Stimulated activated CD4-positive, alpha-beta T cell treated with anti-CD3 and anti-CD28 coated beads, Interleukin-4, amount 100 ng/mL, for 1 hour (primary cell): ENCODE data around the gene RGL2.

ENCODE experiments used
- DNase-seq: peaks from one replicate; pipeline ENCODE4 v3.0.0-alpha.2; 2020

RGL2 gene

DNA sequence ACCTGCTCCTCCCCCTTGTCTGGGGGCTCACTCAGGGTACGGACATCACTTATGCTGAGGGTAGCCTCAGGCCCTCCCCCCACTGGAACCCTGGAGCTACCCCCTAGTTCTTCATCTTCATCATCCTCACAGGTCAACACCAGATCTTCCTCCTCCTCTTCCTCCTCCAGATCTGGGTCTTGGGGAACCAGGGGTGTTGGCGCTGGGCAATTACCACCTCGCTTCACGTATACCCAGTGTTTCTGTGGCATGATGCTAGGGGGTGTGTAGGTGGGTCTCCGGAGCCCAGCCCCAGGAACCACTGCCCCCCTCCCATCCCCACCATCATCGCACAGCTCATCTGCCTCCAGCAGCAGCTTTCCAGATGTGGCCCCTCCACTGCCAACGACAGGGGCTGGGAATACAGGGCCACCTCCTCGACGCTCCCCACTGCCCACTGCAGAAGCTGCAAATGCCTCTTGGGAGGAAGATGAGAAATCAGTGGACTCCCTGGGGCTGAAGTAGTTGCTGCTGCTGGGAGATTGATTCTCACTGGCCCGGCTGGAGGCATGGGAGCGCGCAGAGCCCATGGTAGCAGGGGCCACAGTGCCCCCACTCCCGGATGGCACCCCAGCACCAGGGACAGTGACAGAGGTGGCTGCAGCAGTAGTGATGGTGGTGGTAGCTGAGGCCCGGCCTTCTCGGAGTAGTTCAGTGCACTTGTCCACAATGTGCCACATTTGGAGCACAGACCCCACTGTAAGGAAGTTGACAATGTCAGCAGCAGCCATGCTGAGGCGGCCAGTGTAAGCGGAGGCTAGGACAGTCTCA, 17.3 kb upstream of the RGL2 start:
- no peak for DNase-seq

DNA sequence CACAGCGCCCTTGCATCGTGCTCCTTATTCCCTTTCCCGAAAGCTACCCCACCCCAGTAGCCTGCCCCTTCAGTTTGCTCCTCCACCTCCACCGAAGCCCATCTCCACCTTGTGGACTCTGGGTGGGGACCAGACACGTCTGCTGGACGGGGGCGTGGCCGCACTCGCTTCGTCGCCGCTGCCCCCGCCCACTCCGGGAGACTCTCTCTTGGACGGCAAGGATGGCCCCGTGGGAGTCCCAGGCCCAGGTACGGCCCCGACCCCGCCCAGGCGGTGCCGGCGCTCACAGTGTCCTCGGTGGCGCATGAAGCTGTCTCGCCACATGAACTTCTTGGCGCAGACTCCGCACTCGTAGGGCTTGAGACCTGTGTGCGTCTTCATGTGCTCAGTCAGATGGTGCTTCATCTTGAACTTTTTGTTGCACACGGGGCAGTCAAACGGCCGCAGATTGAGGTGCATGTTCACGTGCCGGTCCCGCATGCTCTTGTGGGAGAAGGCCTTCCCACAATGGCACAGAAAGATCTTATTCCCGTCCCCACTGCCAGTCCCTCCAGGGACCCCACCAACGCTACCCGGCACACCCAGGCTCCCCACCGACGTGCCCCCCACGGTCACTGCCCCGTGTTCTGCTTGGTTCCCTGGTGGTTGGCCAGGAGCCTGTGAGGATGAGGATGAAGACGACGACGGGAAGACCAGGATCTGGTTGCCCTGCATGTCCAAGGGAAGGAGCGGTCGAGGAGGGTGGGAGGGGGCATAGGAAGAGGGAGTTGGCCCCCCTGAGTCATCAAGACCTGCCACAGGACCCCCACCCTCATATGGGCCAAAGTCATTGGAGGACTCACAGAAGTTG, 16.4 kb upstream of the RGL2 start:
- no peak for DNase-seq

DNA sequence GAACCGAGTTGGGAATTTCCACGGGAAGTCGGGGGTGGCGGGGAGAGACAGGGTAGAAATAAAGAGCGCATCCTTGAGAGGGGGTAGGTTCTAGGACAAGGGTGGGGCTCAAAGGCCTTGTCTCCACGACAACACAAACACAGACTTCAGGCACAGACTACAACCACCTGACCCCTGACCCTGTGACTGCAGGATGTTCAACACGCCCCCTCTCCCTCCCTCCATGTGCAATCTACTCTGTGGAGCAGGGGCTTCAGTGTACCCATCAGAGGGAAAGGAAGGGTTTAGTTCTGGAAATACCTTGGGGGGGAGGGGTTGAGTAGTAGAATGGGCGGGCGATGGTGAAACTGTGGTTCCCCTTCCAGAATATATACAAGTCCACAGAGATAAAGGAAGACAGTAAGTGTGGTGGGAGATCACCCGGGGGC, 15.8 kb upstream of the RGL2 start:
- DNase-seq: peak; percentile 67

DNA sequence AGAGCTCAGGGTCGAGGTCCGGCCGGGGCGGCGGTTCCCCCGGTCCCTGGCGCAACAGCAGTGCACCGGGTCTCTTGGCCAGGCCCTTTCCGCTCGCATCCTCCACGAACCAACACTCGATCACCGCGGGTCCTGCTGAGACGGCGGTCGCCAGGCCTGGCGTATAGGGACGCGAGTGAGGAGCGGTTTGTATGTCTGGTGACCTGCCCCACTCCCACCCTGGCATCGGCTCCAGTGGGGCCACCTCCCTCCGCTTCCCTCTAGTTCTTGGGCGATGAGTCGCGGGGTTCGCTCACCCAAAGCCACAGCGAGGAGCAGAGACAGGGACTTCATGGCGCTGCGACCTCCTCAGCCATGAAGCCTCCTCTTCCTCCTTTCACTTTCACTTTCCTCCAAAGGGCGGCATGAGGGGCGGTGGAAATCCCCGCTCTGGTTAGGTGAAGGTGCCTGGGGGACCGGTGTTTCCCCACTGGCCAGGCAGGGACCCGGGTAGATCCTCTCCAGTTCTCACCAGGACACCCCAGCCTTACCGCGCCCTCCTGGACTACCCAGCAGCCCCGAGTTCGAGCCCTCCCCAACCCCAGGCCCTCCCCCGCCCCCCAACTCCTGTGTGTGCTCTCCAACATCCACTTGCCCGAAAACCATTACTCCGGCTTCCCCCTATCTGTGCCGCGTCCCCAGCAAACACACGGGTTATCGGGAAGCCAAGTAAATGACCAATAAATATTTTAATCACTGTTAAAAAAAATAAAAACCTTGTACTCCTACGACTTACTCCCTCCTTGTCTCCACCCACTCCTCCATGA, 15.2 kb upstream of the RGL2 start, which contains the start of gene TAPBP:
Gene TAPBP, minus strand, starts transcription at position 370 of the 806 bp plus-strand sequence. Its CDS starts 37 bp downstream, at position 333.
- peak; percentile 83 for DNase-seq

DNA sequence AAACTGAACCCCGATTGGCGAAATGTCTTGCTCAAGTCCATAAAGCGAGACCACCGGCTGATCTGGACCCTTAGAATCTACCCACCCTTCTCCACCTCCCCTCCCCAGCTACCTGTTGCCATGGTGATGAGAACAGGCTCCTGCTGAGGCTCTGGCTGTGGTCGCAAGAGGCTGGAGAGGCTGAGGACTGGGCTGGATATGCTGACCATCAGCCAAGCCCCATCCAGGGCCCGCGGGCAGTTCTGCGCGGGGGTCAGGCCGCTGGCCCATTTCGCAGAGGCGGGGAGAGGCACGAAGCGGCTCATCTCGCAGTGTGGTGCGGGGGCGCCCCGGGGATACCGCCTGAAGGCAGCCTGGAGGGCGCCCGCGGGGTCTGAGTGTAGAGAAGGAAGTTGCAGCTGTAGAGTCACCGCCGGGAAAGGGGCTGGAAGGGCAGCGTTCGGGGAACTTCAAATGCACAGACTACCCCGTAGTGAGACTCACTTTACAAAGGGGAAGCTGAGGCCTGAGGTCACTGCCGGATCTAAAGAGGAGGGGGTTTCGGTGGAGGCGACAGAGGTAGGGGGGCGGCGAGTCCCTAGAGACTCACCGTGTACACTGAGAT, 14.5 kb upstream of the RGL2 start:
- DNase-seq: peak; percentile 65

DNA sequence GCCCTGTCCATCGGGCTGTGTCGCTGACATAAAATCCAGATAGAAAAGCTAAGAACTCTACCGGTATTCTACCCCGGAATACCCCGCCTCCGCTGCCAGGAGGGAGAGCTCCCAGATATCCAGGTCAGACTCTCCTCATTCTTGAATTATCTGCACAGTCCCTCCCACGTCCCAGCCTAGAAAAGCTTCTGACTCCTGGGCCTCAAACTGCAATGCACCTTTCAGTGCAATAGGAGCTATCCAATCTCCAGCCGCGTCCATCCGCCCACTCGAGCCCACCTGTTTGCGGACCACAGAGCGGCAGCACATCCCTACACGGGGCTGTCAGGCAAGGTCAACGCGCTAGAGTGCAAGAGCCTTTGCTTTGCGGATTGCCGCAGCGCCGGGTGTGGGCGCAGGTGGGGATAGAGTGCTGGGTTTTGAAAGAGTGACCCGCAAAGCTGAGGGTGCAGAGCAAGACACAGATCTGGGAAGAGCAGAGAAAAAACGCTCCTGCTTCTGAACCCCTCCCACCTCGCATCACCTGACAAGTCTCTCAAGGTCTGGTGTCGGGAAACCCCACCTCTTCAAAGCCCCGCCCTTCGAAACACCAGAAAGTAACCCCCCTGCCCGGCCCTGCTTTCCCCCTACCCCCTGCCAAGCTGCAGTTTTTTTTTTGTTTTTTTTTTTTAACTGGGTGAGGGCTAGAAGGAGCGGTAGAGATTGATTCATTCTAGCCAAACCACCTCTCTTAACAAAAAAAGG, 13.8 kb upstream of the RGL2 start:
- peak; percentile 82 for DNase-seq

DNA sequence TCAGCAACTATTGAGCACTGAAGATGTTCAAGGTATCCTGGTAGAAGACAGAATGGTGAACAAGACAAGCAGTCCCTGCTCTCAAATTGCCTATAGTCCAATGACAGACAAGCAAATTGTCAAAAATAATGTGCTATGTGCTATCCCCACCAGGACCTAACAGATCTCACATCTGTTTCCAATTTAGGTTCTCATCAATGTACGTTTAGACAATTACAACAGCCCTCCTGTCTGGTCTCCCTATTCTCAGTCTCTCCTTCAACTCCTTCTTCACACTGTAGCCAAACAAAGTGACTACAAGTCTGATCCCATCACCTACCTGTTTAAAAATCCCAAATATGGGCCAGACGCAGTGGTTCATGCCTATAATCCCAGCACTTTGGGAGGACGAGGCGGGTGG, 7.6 kb upstream of the RGL2 start:
- DNase-seq: no peak

DNA sequence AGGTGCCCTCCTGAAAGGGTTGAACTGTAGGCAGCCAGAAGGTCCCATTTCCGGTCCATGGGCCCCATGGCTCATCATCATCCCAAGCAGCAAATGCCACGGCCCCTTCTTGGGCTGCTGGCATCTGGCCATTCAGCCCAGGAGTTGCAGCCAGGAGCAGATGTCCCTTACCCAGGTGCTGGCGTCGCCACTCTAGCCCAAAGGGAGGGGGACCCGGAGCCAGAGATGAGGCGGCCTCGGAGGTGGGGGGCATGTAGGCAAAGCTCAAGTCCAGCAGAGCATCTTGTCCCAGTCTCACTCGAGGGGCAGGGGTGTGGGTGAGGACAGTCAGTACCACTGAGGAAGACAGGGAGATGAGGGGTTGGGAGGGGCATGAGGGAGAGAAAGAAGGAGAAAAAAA, 6.3 kb upstream of the RGL2 start:
- DNase-seq: no peak

DNA sequence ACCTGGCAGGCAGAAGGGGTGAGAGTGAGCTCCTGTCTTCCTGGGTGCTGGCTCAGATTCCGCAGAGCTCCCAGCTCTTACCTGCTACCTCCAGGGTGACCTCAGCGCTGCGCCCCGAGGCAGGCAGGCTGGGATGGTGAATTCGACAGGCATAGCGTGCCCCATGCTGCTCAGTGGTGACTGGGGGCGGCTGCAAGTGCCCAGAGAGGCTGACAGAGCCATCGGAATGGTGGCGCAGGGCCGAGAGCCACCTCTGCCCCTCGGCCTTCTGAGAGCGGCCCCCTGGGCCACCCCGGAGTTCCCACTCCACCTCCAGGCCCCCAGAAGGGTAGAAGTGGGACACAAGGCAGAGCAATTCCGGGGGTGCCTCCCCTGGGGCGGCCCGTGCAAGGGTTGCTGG, 5.5 kb upstream of the RGL2 start:
- DNase-seq: no peak

DNA sequence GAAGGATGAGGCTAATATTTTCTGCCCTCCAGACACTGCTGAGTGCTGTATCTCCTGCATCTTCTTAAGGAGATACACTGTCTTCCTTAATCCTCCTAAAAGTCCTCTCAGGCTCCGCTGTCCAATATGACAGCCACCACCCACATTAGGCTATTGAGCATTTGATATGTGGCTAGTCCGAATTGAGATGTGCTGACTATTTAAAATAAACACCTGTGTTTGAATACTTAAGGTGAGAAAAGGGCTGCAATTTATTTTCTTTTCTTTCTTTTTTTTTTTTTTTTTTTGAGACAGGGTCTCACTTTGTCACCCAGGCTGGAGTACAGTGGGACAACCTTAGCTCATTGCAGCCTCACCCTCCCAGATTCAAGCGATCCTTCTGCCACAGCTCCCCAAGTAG, 3.1 kb upstream of the RGL2 start:
- DNase-seq: no peak

DNA sequence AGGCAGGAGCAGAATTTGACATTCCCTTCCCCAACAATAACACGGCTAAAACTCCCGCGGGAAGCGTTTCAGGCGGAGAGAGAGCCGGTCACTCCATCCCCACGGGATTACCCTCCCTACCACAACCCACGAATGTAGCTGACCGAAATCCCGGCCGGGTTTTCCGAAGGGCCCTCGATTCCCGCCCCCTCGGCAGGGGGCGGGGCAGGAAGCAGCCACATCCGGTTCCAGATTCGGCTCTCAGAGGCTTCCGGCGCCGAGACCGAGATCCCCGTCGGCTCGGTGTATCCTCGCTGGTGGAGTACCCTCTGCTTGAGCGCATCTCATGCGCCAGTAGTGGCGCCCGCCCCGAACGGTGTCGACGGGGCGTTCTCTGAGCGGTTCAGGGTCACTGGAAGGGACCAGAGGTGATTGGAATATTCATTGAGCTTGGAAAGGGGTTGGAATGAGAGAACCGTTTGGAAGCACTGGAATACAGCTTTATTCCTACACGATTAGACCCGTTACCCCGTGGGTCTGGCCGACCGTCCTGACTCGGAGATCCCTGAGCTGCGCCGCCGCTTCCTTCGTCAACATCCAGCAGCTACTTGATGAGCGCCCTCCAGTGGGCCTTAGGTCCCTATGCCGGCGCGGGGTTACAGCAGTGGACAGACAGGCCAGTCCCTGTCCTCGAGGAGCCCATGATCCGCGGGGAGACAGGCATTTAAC, 649 bp upstream of the RGL2 start:
- peak; percentile 94 for DNase-seq

DNA sequence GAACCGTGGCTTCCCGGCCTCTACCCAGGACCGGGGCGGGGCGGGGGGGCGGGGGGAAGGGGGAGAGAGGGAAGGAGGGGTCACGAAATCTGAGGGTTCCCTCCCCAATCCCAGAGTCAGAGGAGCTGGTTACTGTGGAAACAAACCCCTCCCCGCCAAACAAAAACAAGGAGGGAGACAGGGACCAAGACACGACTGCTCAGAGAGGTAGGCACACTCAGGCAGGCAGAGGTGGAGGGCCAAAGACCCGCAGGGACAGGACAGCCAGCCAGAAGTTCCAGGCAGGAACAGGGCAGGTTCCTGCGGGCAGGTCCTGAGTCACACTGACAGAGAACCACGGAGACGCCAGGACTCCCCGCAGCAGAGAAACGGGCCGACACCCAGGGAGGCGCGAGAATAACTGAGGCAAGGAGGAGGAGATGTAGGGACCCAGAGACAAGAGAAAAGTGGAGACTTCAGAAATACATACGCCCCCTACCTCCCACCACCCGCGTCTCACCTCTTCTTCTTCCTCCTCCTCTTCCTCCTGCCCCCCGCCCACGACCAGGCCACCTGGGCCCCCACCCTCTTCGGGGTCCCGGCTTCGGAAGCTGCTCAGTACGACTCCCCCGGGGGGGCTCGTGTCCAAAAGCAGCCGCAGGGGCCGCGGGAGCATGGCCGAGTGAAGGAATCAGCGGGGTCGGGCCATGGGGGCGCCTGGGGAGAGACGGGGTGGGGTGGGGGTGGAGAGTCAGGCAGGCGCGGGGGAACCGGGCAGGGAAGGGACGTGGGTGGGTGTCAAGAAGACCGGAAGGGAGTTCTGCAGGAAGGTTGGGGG, 578 bp downstream of the RGL2 start:
- peak; percentile 42 for DNase-seq

DNA sequence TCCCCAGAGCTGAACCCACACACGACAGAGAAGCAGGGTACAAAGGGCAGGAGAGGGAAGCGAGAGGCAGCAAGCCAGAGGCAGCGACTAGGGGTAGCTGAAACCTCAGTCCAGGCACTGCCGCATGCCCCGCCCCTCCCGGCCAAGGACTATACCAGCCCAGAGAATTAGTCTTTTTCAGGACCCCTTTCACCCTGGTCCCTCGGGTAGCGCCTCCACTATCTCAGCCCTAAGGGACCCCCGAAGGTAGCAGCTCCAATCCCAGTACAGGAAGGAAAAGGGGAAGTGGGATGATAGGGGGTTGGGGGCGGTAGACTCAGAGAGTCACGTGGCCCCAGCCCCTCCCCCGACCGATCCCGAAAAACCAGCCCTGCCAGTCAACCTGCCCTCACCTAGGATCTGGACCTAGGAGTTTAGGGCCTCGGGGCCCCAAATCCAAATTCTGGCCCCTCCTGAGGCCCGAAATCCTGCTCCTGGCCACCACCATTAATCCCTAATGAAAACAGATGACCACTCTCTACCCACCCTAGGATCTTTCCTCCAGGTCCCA, 1.3 kb downstream of the RGL2 start:
- no peak for DNase-seq

DNA sequence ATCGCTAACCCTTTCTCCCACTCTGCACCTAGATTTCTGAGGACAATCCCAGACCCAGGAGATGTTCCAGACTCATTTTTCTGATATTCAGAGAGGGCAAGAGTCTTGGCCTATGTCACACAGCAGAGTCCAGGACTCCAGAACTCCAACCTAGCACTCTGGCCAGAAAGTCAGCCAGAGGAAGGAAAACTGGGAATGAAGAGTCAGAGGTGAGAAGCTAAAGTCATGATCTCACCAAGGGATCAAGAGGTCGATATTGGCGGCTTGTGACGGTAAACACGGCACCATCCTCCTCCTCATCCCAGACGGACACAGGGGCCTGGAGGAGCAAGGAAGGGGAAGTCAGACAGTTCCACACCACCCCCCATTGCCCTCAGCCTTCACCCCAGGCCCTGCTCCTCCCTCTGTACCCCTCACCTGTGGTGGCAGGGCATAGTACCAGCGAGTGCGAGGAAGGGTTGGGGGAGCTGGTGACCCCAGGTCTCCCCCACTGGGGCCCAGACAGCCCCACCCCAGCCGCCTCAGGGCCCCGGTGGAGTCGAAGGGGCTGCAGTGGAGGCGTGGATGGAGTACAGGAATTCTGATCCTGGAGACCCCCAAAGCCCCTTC, 1.8 kb downstream of the RGL2 start:
- DNase-seq: no peak

DNA sequence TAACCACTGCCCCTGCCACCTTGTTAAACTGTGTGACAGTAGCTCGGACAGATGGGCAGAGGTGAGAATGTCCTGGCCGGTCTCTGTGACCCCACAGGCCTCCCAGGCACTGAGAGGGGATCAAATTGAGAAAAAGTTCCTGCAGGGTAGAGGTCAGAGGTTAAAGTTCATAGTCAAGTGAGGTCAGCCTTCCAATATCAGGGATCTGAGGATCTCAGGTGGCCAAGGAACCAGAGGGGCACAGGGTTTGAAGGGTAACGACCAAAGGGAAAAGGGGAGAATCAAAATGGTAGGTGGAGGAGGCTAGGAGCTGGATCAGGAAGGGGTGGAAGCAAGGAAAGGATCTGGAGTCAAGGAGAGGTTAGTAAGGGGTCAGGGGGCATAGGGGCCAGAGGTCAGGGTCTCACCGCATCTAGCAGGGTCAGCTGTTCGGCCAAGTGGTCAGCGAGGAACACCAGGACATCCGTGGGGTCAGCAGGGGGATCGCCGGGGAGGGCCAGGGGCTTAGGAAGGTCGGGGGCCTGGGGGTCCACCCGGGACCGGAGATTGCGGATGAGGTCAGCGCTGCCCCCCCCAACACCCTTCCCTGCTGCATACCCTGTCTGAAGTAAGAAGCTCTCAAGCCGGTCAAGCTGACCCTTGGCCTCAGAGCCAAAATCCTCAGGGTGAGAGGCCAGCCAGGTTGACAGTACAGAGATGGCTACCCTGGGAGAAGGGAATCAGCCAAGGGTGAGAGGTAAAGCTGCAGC, 2.9 kb downstream of the RGL2 start:
- DNase-seq: no peak

DNA sequence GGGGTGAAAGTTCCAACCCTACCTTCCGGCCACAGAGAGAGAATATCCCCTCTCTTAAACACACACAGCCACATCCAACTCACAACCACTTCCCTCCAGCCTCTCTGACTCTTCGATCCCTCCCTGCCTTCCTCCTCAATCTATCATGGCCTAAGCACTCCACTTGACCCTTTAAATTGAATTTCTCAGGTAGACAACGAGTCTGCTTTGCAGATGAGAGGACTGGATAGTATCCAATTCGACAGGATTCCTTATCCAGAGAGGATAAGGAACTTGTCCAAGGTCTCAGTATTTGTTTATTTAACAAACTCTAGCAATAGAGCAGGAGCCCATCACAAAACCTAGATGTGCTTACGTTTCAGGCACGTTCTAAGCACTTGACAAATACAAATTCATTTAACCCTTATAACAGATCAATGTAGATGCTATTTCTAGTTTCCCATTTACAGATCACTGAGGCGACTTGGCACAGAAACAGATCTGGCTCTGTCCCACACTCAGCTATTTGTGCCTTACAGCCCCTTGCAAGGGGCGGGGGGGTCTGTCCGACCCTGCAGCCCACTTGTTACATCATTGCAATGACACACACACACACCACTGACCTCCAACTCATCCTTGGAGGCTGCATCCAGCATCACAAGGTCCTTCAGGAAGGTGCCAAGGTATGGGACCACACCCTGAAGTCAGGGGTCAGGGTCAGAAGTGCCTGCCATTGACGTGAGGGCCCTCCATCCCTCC, 4.5 kb downstream of the RGL2 start:
- no peak for DNase-seq

DNA sequence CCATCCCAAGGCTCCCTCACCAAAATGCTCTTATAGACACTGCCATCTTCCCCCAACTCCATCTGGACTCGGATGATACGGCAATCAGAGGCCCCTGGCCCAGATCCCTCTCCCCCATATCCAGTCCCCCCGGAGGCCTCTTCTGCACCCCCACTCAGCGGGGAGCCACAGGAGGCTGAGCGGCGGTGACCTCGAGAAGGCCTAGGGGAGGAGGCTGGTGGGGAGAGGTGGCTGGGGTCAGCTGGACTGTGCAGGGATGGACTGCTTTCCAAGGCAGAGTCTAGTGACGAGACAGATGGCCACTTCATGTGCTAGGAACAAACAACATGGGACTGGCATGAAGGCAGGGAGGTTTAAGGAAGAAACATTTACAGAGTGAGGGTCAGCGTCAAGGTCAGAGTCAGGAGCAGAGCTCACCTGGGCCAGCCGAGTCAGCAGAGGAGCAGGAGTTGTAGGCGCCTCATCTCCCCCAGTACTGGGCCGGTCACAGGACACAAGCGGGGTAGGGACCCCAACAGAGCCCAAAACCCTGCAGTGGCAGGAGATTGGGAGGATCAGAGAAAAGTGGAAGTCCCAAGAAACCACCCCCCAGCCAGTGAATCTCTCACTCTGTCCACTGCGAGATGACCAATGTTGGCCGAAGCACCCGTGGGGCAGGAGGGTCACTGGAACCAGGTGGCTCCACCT, 5.6 kb downstream of the RGL2 start:
- DNase-seq: no peak

DNA sequence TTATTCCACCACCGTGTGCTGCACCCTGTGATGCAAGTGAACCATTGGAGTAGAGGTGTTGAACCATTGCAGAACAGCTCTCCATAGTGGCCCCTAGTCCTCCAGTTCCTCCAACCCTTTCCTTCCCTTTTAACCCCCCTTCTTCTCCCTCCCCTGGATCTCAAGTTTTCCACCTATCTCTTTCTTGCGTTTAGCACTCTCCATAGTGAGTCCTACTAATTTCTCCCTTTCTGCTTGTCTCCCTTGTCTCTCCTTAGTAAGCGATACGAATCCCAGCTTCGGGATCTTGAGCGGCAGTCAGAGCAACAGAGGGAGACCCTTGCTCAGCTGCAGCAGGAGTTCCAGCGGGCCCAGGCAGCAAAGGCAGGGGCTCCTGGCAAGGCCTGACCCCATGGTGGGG, 8.3 kb downstream of the RGL2 start:
- DNase-seq: no peak
